HEK293 (cell line): ENCODE results near the gene MAN1B1.

Experiments
- CTCF ChIA-PET: fragments of 350-600 bp; formaldehyde crosslinking; extraction: SDS; loops from one replicate; lab custom pipeline; 2021; ENCODE audit warnings: antibody characterized with exemption; lab: Yijun Ruan, JAX
- POLR2A ChIA-PET: fragments of 300-600 bp; formaldehyde crosslinking; extraction: SDS; loops from one replicate; lab custom pipeline; 2020; ENCODE audit warnings: antibody characterized with exemption, inconsistent platforms; lab: Yijun Ruan, JAX
- H3K27ac ChIP-seq: fragments of 200-500 bp; sonication (Bioruptor generic); 2 replicates; pipeline ENCODE4 v1.5.1; 2014; ENCODE audit warnings: low read depth, low read length, control low read depth, inconsistent platforms; ENCODE audit errors: extremely low read depth
- H3K36me3 ChIP-seq, 2 experiments: fragments of 200-500 bp in 1 of 2; sonication (Bioruptor generic) in 1 of 2; 1 replicate in 1 of 2; 2 replicates in 1 of 2; pipeline ENCODE4 v1.5.1; 2014 to 2017; ENCODE audit warnings: inconsistent platforms in 2 of 2, low read length in 2 of 2; ENCODE audit not compliant: control insufficient read depth in 2 of 2, insufficient read depth in 1 of 2
- H3K4me1 ChIP-seq: fragments of 200-500 bp; sonication (Bioruptor generic); 2 replicates; pipeline ENCODE4 v1.5.1; 2014; ENCODE audit warnings: mild to moderate bottlenecking, low read length, inconsistent platforms; ENCODE audit not compliant: control insufficient read depth, insufficient read depth
- H3K4me3 ChIP-seq: 2 replicates; pipeline ENCODE4 v1.5.1; 2011; ENCODE audit warnings: low read depth, mild to moderate bottlenecking, control low read depth, low read length, moderate library complexity
- H3K9me3 ChIP-seq: fragments of 200-500 bp; sonication (Bioruptor generic); 2 replicates; pipeline ENCODE4 v1.5.1; 2014; ENCODE audit warnings: low read depth, low read length, inconsistent platforms; ENCODE audit not compliant: control insufficient read depth, insufficient read depth
- EGR2 ChIP-seq: fragments of 450-650 bp; formaldehyde crosslinking; IDR thresholded peaks from 2 replicates; pipeline ENCODE4 v1.5.1; 2016; ENCODE audit warnings: low read depth, missing biosample characterization, missing genetic modification characterization
- HOXC10 ChIP-seq: sonication (generic); formaldehyde crosslinking; IDR thresholded peaks from 2 replicates; pipeline ENCODE4 v1.8.1; 2023; ENCODE audit warnings: mild to moderate bottlenecking, missing genetic modification reagents
- IKZF3 ChIP-seq: fragments of 450-650 bp; IDR thresholded peaks from 2 replicates; pipeline ENCODE4 v1.5.0; 2018; ENCODE audit warnings: missing biosample characterization, mild to moderate bottlenecking, missing genetic modification characterization, moderate library complexity
- KLF10 ChIP-seq: fragments of 450-650 bp; IDR thresholded peaks from 2 replicates; pipeline ENCODE4 v1.5.1; 2018; ENCODE audit warnings: missing biosample characterization, mild to moderate bottlenecking, missing genetic modification characterization
- KLF8 ChIP-seq: fragments of 450-650 bp; formaldehyde crosslinking; IDR thresholded peaks from 2 replicates; pipeline ENCODE4 v1.5.1; 2016; ENCODE audit warnings: missing biosample characterization, missing genetic modification characterization
- KLF9 ChIP-seq: fragments of 450-650 bp; formaldehyde crosslinking; IDR thresholded peaks from 2 replicates; pipeline ENCODE4 v1.5.1; 2016; ENCODE audit warnings: missing biosample characterization, missing genetic modification characterization, low read depth
- PRDM1 ChIP-seq: fragments of 450-650 bp; formaldehyde crosslinking; IDR thresholded peaks from 2 replicates; pipeline ENCODE4; 2016; ENCODE audit warnings: missing biosample characterization, missing genetic modification characterization
- SALL2 ChIP-seq: fragments of 450-650 bp; formaldehyde crosslinking; IDR thresholded peaks from 2 replicates; pipeline ENCODE4 v1.5.0; 2017; ENCODE audit warnings: missing biosample characterization, mild to moderate bottlenecking, missing genetic modification characterization, borderline replicate concordance
- SP2 ChIP-seq: fragments of 450-650 bp; formaldehyde crosslinking; IDR thresholded peaks from 2 replicates; pipeline ENCODE4 v1.5.1; 2016; ENCODE audit warnings: missing biosample characterization, missing genetic modification characterization
- YY1 ChIP-seq: fragments of 450-650 bp; formaldehyde crosslinking; IDR thresholded peaks from 2 replicates; pipeline ENCODE4 v1.5.1; 2018; ENCODE audit warnings: missing biosample characterization, missing genetic modification characterization
- ZBTB21 ChIP-seq: fragments of 450-650 bp; formaldehyde crosslinking; IDR thresholded peaks from 2 replicates; pipeline ENCODE4 v1.5.1; 2017; ENCODE audit warnings: missing biosample characterization, missing genetic modification characterization
- ZBTB8A ChIP-seq: fragments of 450-650 bp; formaldehyde crosslinking; IDR thresholded peaks from 2 replicates; pipeline ENCODE4 v1.5.1; 2016; ENCODE audit warnings: missing biosample characterization, missing genetic modification characterization
- ZFP37 ChIP-seq: fragments of 450-650 bp; formaldehyde crosslinking; IDR thresholded peaks from 2 replicates; pipeline ENCODE4 v1.5.1; 2016; ENCODE audit warnings: missing biosample characterization, missing genetic modification characterization
- ZNF202 ChIP-seq: fragments of 450-650 bp; formaldehyde crosslinking; IDR thresholded peaks from 2 replicates; pipeline ENCODE4 v1.5.1; 2016; ENCODE audit warnings: missing biosample characterization, missing genetic modification characterization, borderline replicate concordance
- ZNF302 ChIP-seq: fragments of 450-650 bp; formaldehyde crosslinking; IDR thresholded peaks from 2 replicates; pipeline ENCODE4 v1.5.1; 2016; ENCODE audit warnings: missing biosample characterization, missing genetic modification characterization, low read depth
- ZNF555 ChIP-seq: fragments of 450-650 bp; formaldehyde crosslinking; conservative IDR thresholded peaks from 2 replicates; pipeline ENCODE4 v1.5.1; 2017; ENCODE audit warnings: missing biosample characterization, mild to moderate bottlenecking, missing genetic modification characterization, inconsistent platforms
- ZNF596 ChIP-seq: fragments of 450-650 bp; IDR thresholded peaks from 2 replicates; pipeline ENCODE4 v1.5.0; 2018; ENCODE audit warnings: missing biosample characterization, mild to moderate bottlenecking, missing genetic modification characterization, moderate library complexity
- ZNF629 ChIP-seq: fragments of 450-650 bp; formaldehyde crosslinking; IDR thresholded peaks from 2 replicates; pipeline ENCODE4 v1.5.1; 2017; ENCODE audit warnings: missing biosample characterization, missing genetic modification characterization
- ZSCAN30 ChIP-seq: fragments of 450-650 bp; IDR thresholded peaks from 2 replicates; pipeline ENCODE4 v1.5.1; 2018; ENCODE audit warnings: missing biosample characterization, mild to moderate bottlenecking, missing genetic modification characterization, moderate library complexity
- TF ChIP-seq, protein P1 (sequence below): fragments of 450-650 bp; formaldehyde crosslinking; optimal IDR thresholded peaks from 2 replicates; pipeline ENCODE3; 2016; ENCODE audit warnings: missing biosample characterization, mild to moderate bottlenecking, missing genetic modification characterization
- TF ChIP-seq, protein P2 (sequence below): fragments of 450-650 bp; formaldehyde crosslinking; IDR thresholded peaks from 2 replicates; pipeline ENCODE4 v1.5.1; 2016; ENCODE audit warnings: missing biosample characterization, missing genetic modification characterization, low read depth
- TF ChIP-seq, protein P3 (sequence below): fragments of 450-650 bp; formaldehyde crosslinking; conservative IDR thresholded peaks from 2 replicates; pipeline ENCODE4 v1.5.1; 2016; ENCODE audit warnings: low read depth, missing biosample characterization, missing genetic modification characterization

The MAN1B1 gene

DNA sequence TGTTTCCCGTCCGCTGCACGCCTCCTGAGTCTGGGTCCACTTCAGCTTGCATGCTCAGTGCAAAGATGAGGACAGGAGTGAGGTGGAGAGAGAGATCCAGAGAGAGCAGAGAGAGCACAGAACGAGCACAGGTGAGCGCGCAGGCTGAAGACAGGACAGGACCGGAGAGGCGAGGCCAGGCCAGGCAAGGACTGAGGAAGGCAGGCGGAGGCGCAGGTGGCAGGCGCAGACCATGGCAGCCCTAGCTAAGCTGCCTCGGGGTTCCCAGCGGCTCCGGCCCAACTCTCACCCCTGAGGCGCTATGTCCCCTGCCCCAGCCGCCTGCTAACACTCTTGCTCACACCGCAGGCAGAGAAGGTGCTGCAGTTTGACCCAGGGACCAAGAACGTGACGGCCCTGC lies 61.9 kb downstream of the MAN1B1 start:
- no peak overlapping the region for H3K4me3 ChIP-seq
- POLR2A ChIA-PET, result interaction anchor here (0.9 to 1.0 kb wide), 2 partner anchors 19 to 23 kb away, joined by 3 to 6 read pairs; no protein-coding TSS in a partner anchor
- H3K27ac ChIP-seq, result no peak overlapping the region
- H3K9me3 ChIP-seq, result no peaks in the 10 kb centered on the region
- H3K36me3 ChIP-seq, result no peaks in the 10 kb centered on the region
- TF ChIP-seq ZNF596 (tag by site-specific recombination) (peak; percentile 69; the same call in 1 of the 2 replicates), SP2 (tag by site-specific recombination) (no peak)
- H3K4me1 ChIP-seq, result no peaks in the 10 kb centered on the region
- CTCF ChIA-PET, result no interaction called here

DNA sequence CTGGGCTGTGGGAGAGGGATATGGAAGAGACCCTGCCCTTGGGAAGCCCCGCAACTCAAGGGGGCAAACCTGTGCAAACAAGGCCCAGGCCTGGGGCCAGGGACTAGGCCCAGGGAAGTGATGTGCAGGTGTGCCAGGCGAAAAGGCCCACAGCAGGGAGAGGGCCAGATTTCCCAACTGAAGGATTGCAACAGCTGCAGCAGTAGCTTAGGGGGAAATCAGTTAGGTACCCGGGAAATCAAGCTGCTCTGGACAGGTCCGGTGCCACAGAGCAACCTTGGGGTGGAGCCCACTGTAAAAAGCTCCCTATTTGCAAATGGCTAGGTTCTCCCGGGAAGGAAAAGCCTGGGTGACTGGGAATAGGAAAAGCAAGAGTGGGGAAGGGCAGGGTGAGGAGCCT lies 62.6 kb downstream of the MAN1B1 start:
- TF ChIP-seq, protein P1, sequence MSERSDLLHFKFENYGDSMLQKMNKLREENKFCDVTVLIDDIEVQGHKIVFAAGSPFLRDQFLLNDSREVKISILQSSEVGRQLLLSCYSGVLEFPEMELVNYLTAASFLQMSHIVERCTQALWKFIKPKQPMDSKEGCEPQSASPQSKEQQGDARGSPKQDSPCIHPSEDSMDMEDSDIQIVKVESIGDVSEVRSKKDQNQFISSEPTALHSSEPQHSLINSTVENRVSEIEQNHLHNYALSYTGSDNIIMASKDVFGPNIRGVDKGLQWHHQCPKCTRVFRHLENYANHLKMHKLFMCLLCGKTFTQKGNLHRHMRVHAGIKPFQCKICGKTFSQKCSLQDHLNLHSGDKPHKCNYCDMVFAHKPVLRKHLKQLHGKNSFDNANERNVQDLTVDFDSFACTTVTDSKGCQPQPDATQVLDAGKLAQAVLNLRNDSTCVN (tag by site-specific recombination), result no peak
- TF ChIP-seq ZNF555 (tag by site-specific recombination) (no peak), ZNF302 (tag by site-specific recombination) (no peak), ZBTB8A (tag by site-specific recombination) (no peak), IKZF3 (tag by site-specific recombination) (0 out of 2 replicates have a peak, but pooled peaks have one; percentile 10), YY1 (tag by site-specific recombination) (no peak), EGR2 (tag by site-specific recombination) (no peak)
- no peak overlapping the region for H3K4me3 ChIP-seq
- POLR2A ChIA-PET, result interaction anchor here (0.9 to 3.3 kb wide), 5 partner anchors 20 to 74 kb away, joined by 3 to 15 read pairs (median 6); partner anchors contain the start of genes ANAPC2 and SSNA1
- no peaks in the 10 kb centered on the region for H3K9me3 ChIP-seq
- no peaks in the 10 kb centered on the region for H3K36me3 ChIP-seq
- CTCF ChIA-PET, result no interaction called here
- no peaks in the 10 kb centered on the region for H3K4me1 ChIP-seq
- H3K27ac ChIP-seq, result no peak overlapping the region

DNA sequence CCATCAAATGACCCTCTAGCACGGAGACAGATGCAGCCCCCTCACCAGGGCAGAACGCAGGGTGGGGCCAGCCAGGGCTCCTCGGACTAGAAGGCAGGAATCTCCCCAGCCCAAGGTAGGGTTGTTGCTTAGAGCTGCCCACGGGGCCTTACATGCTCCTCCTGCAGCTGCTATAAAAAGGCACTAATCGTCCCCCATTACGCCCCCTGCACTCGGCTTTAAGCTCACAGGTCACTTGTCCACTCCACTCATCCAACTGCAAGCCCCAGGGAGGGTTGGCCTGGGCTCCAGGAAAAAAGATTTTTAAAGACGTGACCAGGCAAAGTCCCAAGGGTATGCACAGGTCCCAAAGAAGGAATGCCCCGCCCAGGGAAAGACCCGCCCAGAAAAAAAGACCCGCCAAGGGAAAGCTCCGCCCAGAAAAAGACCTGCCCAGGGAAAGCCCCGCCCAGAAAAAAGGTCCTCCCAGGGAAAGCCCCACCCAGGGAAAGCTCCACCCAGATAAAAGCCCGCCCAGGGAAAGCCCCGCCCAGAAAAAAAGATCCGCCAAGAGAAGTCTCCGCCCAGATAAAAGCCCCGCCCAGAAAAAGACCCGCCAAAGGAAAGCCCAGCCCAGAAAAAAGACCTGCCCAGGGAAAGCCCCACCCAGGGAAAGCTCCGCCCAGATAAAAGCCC lies 63.3 kb downstream of the MAN1B1 start:
- CTCF ChIA-PET, result interaction anchor here (0.7 to 0.8 kb wide), 4 partner anchors 57 to 172 kb away, joined by 3 read pairs; no protein-coding TSS in a partner anchor
- H3K9me3 ChIP-seq, result no peaks in the 10 kb centered on the region
- H3K4me3 ChIP-seq, result no peak overlapping the region
- H3K36me3 ChIP-seq, result no peaks in the 10 kb centered on the region
- H3K4me1 ChIP-seq, result no peaks in the 10 kb centered on the region
- no peak overlapping the region for H3K27ac ChIP-seq
- POLR2A ChIA-PET, result interaction anchor here (0.6 to 3.3 kb wide), 17 partner anchors 9 to 350 kb away, joined by 3 to 52 read pairs (median 5); partner anchors contain the start of genes ANAPC2, EXD3, LRRC26 and MAN1B1
- TF ChIP-seq ZNF555 (tag by site-specific recombination), result no peak
- TF ChIP-seq KLF8 (tag by site-specific recombination), result peak; percentile 95
- TF ChIP-seq HOXC10 (CRISPR knock-in tag), result no peak
- peak; percentile 74 for TF ChIP-seq SP2 (tag by site-specific recombination)
- TF ChIP-seq, protein P2, sequence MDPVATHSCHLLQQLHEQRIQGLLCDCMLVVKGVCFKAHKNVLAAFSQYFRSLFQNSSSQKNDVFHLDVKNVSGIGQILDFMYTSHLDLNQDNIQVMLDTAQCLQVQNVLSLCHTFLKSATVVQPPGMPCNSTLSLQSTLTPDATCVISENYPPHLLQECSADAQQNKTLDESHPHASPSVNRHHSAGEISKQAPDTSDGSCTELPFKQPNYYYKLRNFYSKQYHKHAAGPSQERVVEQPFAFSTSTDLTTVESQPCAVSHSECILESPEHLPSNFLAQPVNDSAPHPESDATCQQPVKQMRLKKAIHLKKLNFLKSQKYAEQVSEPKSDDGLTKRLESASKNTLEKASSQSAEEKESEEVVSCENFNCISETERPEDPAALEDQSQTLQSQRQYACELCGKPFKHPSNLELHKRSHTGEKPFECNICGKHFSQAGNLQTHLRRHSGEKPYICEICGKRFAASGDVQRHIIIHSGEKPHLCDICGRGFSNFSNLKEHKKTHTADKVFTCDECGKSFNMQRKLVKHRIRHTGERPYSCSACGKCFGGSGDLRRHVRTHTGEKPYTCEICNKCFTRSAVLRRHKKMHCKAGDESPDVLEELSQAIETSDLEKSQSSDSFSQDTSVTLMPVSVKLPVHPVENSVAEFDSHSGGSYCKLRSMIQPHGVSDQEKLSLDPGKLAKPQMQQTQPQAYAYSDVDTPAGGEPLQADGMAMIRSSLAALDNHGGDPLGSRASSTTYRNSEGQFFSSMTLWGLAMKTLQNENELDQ (tag by site-specific recombination), result no peak
- no peak for TF ChIP-seq ZBTB21
- 0 out of 2 replicates have a peak, but pooled peaks have one; percentile 39 for TF ChIP-seq PRDM1 (tag by site-specific recombination)
- no peak for TF ChIP-seq SALL2 (tag by site-specific recombination)
- TF ChIP-seq KLF10 (tag by site-specific recombination), result no peak
- TF ChIP-seq ZSCAN30 (tag by site-specific recombination), result no peak
- TF ChIP-seq ZNF629, result no peak
- TF ChIP-seq ZNF596 (tag by site-specific recombination), result no peak
- TF ChIP-seq ZNF202 (tag by site-specific recombination), result no peak
- no peak for TF ChIP-seq ZFP37 (tag by site-specific recombination)
- TF ChIP-seq, protein P3, sequence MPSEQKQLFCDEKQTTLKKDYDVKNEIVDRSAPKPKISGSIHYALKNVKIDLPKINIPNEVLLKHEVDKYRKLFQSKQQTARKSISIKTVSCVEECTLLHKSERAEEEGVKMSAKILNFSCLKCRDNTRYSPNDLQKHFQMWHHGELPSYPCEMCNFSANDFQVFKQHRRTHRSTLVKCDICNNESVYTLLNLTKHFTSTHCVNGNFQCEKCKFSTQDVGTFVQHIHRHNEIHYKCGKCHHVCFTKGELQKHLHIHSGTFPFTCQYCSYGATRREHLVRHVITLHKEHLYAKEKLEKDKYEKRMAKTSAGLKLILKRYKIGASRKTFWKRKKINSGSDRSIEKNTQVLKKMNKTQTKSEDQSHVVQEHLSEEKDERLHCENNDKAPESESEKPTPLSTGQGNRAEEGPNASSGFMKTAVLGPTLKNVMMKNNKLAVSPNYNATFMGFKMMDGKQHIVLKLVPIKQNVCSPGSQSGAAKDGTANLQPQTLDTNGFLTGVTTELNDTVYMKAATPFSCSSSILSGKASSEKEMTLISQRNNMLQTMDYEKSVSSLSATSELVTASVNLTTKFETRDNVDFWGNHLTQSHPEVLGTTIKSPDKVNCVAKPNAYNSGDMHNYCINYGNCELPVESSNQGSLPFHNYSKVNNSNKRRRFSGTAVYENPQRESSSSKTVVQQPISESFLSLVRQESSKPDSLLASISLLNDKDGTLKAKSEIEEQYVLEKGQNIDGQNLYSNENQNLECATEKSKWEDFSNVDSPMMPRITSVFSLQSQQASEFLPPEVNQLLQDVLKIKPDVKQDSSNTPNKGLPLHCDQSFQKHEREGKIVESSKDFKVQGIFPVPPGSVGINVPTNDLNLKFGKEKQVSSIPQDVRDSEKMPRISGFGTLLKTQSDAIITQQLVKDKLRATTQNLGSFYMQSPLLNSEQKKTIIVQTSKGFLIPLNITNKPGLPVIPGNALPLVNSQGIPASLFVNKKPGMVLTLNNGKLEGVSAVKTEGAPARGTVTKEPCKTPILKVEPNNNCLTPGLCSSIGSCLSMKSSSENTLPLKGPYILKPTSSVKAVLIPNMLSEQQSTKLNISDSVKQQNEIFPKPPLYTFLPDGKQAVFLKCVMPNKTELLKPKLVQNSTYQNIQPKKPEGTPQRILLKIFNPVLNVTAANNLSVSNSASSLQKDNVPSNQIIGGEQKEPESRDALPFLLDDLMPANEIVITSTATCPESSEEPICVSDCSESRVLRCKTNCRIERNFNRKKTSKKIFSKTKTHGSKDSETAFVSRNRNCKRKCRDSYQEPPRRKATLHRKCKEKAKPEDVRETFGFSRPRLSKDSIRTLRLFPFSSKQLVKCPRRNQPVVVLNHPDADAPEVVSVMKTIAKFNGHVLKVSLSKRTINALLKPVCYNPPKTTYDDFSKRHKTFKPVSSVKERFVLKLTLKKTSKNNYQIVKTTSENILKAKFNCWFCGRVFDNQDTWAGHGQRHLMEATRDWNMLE, result no peak
- 0 out of 2 replicates have a peak, but pooled peaks have one; percentile 10 for TF ChIP-seq KLF9 (tag by site-specific recombination)
